GM21381 (cell line): ENCODE results near the gene SNRPD2.
"Not testable (repeated sequence)": the region's sequence is repeated elsewhere in the genome, so short reads cannot be mapped to it uniquely, and the experiment has no call there.

Experiments used
- ATAC-seq: cut with Tn5 transposase; IDR thresholded peaks from one replicate; pipeline ENCODE4 v1.9.1; 2021; ENCODE audit warnings: mild to moderate bottlenecking, moderate library complexity; ENCODE audit not compliant: unreplicated experiment

SNRPD2 gene

GRCh38 chr19:45705115-45705514 lies 13.4 kb upstream of the SNRPD2 start:
- no peak for ATAC-seq

GRCh38 chr19:45701676-45702075 lies 9.9 kb upstream of the SNRPD2 start:
- no peak for ATAC-seq

GRCh38 chr19:45693106-45693788 lies 1.5 kb upstream of the SNRPD2 start:
- ATAC-seq: no peak

- ATAC-seq: peak; percentile 87
These were observed 693 bp upstream of the SNRPD2 start, which contains the start of gene QPCTL for GRCh38 chr19:45692187-45693105. Gene QPCTL (plus strand): TSS chr19:45692666. CDS start chr19:45692704, 38 bp downstream.

GRCh38 chr19:45687599-45687998 lies 4.2 kb downstream of the SNRPD2 start:
- no peak for ATAC-seq

GRCh38 chr19:45685045-45685444 lies 6.7 kb downstream of the SNRPD2 start:
- not testable (repeated sequence) for ATAC-seq

GRCh38 chr19:45682908-45683307 lies 8.8 kb downstream of the SNRPD2 start:
- ATAC-seq: no peak

GRCh38 chr19:45682117-45682516 lies 9.6 kb downstream of the SNRPD2 start:
- ATAC-seq: no peak

GRCh38 chr19:45681391-45682015 lies 10.2 kb downstream of the SNRPD2 start:
- ATAC-seq: peak; percentile 62

- no peak for ATAC-seq
These were observed 14.2 kb downstream of the SNRPD2 start for GRCh38 chr19:45677351-45678230.

- no peak for ATAC-seq
These were observed 14.9 kb downstream of the SNRPD2 start for GRCh38 chr19:45676851-45677263.

- no peak for ATAC-seq
These were observed 16.8 kb downstream of the SNRPD2 start for GRCh38 chr19:45674946-45675345.

GRCh38 chr19:45670670-45671453 lies 20.9 kb downstream of the SNRPD2 start:
- peak; percentile 48 for ATAC-seq

GRCh38 chr19:45668342-45668871 lies 23.3 kb downstream of the SNRPD2 start:
- no peak for ATAC-seq

GRCh38 chr19:45667620-45668341 lies 24.0 kb downstream of the SNRPD2 start, which contains the start of gene GIPR:
Gene GIPR (plus strand): TSS chr19:45668221. CDS start chr19:45669521, 1,300 bp downstream.
- no peak for ATAC-seq

- ATAC-seq: no peak
These were observed 27.2 kb downstream of the SNRPD2 start for GRCh38 chr19:45664575-45664974.

- ATAC-seq: no peak
These were observed 28.0 kb downstream of the SNRPD2 start for GRCh38 chr19:45663800-45664199.

- no peak for ATAC-seq
These were observed 31.1 kb downstream of the SNRPD2 start for GRCh38 chr19:45660636-45661035.
